IPS-15b (cell line): Measurements from ENCODE around the gene DRICH1.
"Not testable (repeated sequence)": the region's sequence is repeated elsewhere in the genome, so short reads cannot be mapped to it uniquely, and the experiment has no call there.

Source experiments
- H3K27me3 ChIP-seq: one replicate; pipeline ENCODE4 v1.6.1; 2013; ENCODE audit warnings: low read length; ENCODE audit not compliant: control insufficient read depth, insufficient read depth
- H3K36me3 ChIP-seq: one replicate; pipeline ENCODE4 v1.6.1; 2013; ENCODE audit warnings: low read length; ENCODE audit not compliant: control insufficient read depth, insufficient read depth
- H3K4me1 ChIP-seq: one replicate; pipeline ENCODE4 v1.6.1; 2013; ENCODE audit warnings: mild to moderate bottlenecking, low read length; ENCODE audit not compliant: control insufficient read depth, insufficient read depth
- H3K4me3 ChIP-seq: one replicate; pipeline ENCODE4 v1.5.1; 2013; ENCODE audit warnings: low read depth, low read length
- H3K9ac ChIP-seq: one replicate; pipeline ENCODE4 v1.6.1; 2013; ENCODE audit warnings: low read depth, mild to moderate bottlenecking, low read length
- H3K9me3 ChIP-seq: one replicate; pipeline ENCODE4 v1.6.1; 2013; ENCODE audit warnings: mild to moderate bottlenecking, low read length; ENCODE audit not compliant: control insufficient read depth, insufficient read depth

Gene DRICH1

GRCh38 chr22:23569716-23570115 is 62.4 kb downstream of the DRICH1 start:
- Histone ChIP-seq H3K4me1 (peaks cover 8% of the 10 kb centered on the region), H3K4me3 (no peak overlapping the region), H3K9me3 (no peaks in the 10 kb centered on the region), H3K36me3 (no peaks in the 10 kb centered on the region), H3K9ac (no peak overlapping the region), H3K27me3 (peaks cover 13% of the 10 kb centered on the region)

GRCh38 chr22:23569291-23569690 is 62.8 kb downstream of the DRICH1 start:
- Histone ChIP-seq H3K27me3 (peaks cover 16% of the 10 kb centered on the region), H3K4me3 (no peak overlapping the region), H3K9ac (no peak overlapping the region)

GRCh38 chr22:23566705-23567475 is 65.2 kb downstream of the DRICH1 start:
- Histone ChIP-seq H3K9ac (no peak overlapping the region), H3K4me1 (peaks cover 8% of the 10 kb centered on the region), H3K9me3 (no peaks in the 10 kb centered on the region), H3K36me3 (no peaks in the 10 kb centered on the region), H3K27me3 (peaks cover 20% of the 10 kb centered on the region), H3K4me3 (peak overlapping the region; percentile 79)

More at GRCh38 chr22:23569291-23569690, 62.8 kb downstream of the DRICH1 start:
- Histone ChIP-seq H3K4me1 (peaks cover 8% of the 10 kb centered on the region), H3K9me3 (no peaks in the 10 kb centered on the region), H3K36me3 (no peaks in the 10 kb centered on the region)

GRCh38 chr22:23565915-23566704 is 66.0 kb downstream of the DRICH1 start:
- Histone ChIP-seq H3K4me3 (peak overlapping the region; percentile 79), H3K4me1 (peaks cover 8% of the 10 kb centered on the region), H3K27me3 (peaks cover 20% of the 10 kb centered on the region), H3K9ac (no peak overlapping the region), H3K9me3 (no peaks in the 10 kb centered on the region), H3K36me3 (no peaks in the 10 kb centered on the region)

- H3K36me3 ChIP-seq = no peaks in the 10 kb centered on the region
- H3K4me1 ChIP-seq = peaks cover 8% of the 10 kb centered on the region
- no peak overlapping the region for H3K9ac ChIP-seq
- H3K27me3 ChIP-seq = peaks cover 20% of the 10 kb centered on the region
- H3K9me3 ChIP-seq = no peaks in the 10 kb centered on the region
- H3K4me3 ChIP-seq = peak overlapping the region; percentile 79
These were observed 66.7 kb downstream of the DRICH1 start for GRCh38 chr22:23565305-23565914.

- peaks cover 20% of the 10 kb centered on the region for H3K27me3 ChIP-seq
- no peak overlapping the region for H3K4me3 ChIP-seq
- peaks cover 8% of the 10 kb centered on the region for H3K4me1 ChIP-seq
These were observed 67.8 kb downstream of the DRICH1 start for GRCh38 chr22:23564276-23564675.

GRCh38 chr22:23563111-23563510 is 69.0 kb downstream of the DRICH1 start:
- Histone ChIP-seq H3K27me3 (peaks cover 20% of the 10 kb centered on the region), H3K4me3 (no peak overlapping the region), H3K9ac (no peak overlapping the region), H3K4me1 (peaks cover 8% of the 10 kb centered on the region), H3K9me3 (no peaks in the 10 kb centered on the region), H3K36me3 (no peaks in the 10 kb centered on the region)

More at GRCh38 chr22:23564276-23564675, 67.8 kb downstream of the DRICH1 start:
- H3K9me3 ChIP-seq = no peaks in the 10 kb centered on the region
- no peak overlapping the region for H3K9ac ChIP-seq
- no peaks in the 10 kb centered on the region for H3K36me3 ChIP-seq

GRCh38 chr22:23562186-23562585 is 69.9 kb downstream of the DRICH1 start:
- Histone ChIP-seq H3K4me1 (peaks cover 4% of the 10 kb centered on the region), H3K36me3 (no peaks in the 10 kb centered on the region), H3K9ac (no peak overlapping the region), H3K9me3 (no peaks in the 10 kb centered on the region), H3K27me3 (peaks cover 14% of the 10 kb centered on the region), H3K4me3 (no peak overlapping the region)

GRCh38 chr22:23561025-23561510 is 71.1 kb downstream of the DRICH1 start:
- H3K9ac ChIP-seq, H3K4me3 ChIP-seq, H3K36me3 ChIP-seq, H3K9me3 ChIP-seq, H3K4me1 ChIP-seq, H3K27me3 ChIP-seq: not testable (repeated sequence)

- not testable (repeated sequence) for H3K36me3 ChIP-seq, H3K9ac ChIP-seq, H3K27me3 ChIP-seq, H3K4me3 ChIP-seq, H3K4me1 ChIP-seq, H3K9me3 ChIP-seq
These were observed 71.9 kb downstream of the DRICH1 start for GRCh38 chr22:23560215-23560614.
